COLO668 (cell line): ENCODE data around the gene OOSP2.

ENCODE experiments used
- DNase-seq: peaks from one replicate; lab custom pipeline; 2025; ENCODE audit not compliant: unreplicated experiment; lab: John Stamatoyannopoulos, UW

The OOSP2 gene

DNA sequence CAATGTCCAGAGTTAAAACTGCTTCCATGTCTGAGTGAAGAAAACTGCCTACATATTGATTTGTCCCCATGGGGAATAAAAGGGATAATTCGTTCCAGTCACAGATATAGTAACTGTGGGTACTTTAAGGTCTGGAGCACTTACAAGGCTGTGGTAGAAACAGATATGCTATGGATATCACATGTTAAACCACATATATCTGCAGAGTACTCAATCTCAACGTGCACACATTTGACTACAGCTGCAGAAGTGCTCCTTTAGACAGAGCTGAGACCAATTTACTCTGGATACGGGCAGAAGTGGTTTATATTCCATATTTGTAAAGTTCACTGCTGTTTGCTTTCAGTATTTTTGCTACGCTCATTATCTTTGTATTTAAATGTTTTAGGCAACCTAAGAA lies 38.5 kb downstream of the OOSP2 start:
- DNase-seq: no peak

DNA sequence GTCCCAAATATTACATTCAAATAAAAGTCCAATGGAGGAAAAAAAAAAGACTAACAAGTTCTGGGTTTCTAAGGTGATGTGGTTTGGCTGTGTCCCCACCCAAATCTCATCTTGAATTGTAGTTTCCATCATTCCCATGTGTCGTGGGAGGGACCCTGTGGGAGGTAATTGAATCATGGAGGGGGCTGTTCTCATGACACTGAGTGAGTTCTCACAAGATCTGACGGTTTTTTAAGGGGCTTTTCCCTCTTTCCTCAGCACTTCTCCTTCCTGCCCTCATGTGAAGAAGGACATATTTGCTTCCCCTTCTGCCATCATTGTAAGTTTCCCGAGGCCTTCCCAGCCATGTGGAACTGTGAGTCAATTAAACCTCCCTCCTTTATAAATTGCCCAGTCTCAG lies 40.3 kb downstream of the OOSP2 start:
- DNase-seq: no peak

DNA sequence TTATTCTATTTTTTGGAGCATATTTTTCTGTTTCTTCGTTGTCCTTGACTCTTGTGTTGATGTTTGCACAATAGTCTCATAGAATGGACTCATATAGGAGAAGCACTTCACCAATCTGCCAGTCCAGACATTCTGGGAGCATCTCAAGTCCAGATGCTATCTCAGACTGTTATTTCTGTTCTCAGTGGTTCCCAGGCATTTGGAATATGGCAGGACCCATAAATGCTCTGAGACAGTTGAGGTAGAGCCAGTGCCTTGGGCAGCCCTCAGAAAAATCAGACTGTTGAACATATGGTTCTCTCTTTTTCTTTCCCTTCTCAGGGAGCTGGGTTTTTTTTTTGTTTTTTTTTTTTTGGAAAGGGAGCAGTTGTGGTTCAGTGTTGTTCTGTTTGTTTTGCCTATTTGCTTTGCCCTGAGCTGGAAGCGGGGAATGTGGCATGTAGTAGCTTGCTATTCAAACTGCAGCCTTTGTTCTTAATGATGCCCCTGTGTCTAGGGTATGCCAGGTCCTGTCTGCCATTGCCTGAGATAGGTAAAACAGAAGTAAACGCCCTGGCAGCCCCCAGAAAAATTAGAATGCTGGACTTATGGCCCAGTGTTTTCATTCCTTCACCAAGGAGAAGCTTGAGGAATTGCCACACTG lies 44.5 kb downstream of the OOSP2 start:
- DNase-seq: no peak

DNA sequence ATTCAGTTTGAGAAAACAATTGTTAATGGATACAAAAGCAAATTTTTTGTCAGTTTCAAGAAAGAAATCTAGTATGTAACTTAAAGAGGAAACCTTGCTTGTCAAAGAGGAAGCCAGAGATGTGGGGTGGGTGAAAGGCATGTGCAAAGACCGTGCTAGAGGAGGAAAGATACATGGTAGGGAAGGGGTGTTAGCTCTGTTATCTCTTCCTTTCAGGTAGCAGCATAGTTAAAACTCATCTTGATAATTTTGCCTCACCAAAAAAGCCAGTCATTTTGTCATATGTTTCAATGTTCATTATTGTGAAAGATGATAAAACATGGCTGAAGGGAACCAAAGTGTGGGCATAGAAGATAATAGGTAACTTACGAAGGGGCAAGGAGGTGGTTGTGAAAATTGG lies 45.7 kb downstream of the OOSP2 start:
- no peak for DNase-seq

DNA sequence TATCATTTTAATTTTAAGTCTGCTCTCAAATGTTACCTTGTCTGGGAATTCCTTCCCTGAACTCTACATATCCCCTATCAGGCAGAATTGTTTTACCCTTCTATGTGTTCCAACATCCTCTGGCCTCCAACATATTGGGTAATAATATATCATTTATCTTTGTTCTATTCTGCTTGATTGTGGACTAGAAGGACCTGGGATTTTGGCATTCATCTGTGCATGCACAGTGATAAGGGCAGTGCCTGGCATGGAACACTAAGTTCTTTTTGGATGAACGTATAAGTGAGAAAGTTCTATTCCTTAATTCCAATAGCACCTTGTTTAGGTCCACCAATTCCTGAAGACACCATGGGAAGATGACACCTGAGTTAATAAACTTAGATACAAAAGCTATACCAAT lies 47.0 kb downstream of the OOSP2 start:
- no peak for DNase-seq

DNA sequence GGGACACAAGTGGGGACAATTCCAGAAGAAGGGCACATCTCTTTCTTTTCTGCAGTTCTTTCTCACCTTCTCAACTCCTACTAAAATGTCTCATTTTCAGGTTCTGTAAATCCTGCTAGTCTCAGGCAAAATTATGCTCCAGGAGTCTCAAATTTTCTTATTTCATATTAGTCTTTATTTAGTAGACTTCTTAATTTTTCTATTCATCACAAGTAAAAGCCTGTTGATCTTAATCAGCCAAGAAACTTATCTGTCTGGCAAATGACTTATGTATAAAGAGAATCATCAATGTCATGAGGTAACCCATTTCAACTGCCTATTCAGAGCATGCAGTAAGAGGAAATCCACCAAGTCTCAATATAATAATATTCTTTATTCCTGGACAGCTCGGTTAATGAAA lies 48.2 kb downstream of the OOSP2 start, which contains the start of gene MS4A2:
Gene MS4A2, plus strand, starts transcription at position 301 of the 400 bp plus-strand sequence. CDS start 102 bp downstream, outside the sequence.
- DNase-seq: no peak

DNA sequence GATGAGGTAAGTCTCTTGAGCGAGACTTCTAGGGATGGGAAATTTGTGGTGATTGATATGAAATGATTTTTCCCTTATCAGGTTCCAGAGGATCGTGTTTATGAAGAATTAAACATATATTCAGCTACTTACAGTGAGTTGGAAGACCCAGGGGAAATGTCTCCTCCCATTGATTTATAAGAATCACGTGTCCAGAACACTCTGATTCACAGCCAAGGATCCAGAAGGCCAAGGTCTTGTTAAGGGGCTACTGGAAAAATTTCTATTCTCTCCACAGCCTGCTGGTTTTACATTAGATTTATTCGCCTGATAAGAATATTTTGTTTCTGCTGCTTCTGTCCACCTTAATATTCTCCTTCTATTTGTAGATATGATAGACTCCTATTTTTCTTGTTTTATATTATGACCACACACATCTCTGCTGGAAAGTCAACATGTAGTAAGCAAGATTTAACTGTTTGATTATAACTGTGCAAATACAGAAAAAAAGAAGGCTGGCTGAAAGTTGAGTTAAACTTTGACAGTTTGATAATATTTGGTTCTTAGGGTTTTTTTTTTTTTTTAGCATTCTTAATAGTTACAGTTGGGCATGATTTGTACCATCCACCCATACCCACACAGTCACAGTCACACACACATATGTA lies 55.4 kb downstream of the OOSP2 start:
- no peak for DNase-seq

DNA sequence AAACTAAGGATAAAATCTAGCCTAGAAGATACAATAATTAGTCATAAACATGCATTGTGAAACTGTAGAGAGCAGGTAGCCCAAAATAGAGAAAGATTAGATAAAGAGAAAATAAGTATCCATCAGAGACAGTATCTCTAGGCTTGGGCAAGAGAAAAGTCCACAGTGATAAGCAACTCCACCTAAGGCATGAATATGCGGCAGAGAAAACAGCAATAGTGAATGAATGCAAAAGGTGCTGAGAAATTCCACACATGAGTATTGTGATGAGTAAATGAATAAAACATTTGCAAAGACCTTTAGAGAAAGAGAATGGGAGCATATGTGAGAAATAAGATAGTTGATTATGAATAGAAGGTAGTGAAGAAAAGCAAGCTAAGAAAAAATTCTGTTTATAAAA lies 57.0 kb downstream of the OOSP2 start:
- no peak for DNase-seq
